Panc1 (cell line): Measurements from ENCODE around the gene FGD2. TPM values are rescaled to one million over a fixed set of nuclear protein-coding genes. Genes with fewer than 3 reads are reported as not detected.

ENCODE experiments used
- ATAC-seq: fragments of 200-7000 bp; cut with Tn5 transposase; 2 replicates; pipeline ENCODE4 v1.9.1; 2020; ENCODE audit warnings: mild to moderate bottlenecking, moderate library complexity
- BruUV-seq: library from RNA; stranded (reverse); fragments of 400-500 nt; replicated peaks from 2 replicates; lab custom pipeline; 2021; lab: Mats Ljungman, UMichigan
- CTCF ChIA-PET: fragments of 300-600 bp; sonication (Branson Sonifier 250); formaldehyde crosslinking; loops from one replicate; lab custom pipeline; 2022; ENCODE audit warnings: antibody characterized with exemption; lab: Charles Lee
- POLR2A ChIA-PET: fragments of 300-600 bp; sonication (Branson Sonifier 250); formaldehyde crosslinking; loops from one replicate; lab custom pipeline; 2022; ENCODE audit warnings: antibody characterized with exemption; lab: Charles Lee
- DNase-seq: peaks from one replicate; pipeline ENCODE4 v3.0.0-alpha.2; 2010; ENCODE audit warnings: low read depth, low spot score
- H3K27ac ChIP-seq: 2 replicates; pipeline ENCODE4 v1.5.1; 2011; ENCODE audit warnings: mild to moderate bottlenecking, low read length, inconsistent platforms
- H3K27me3 ChIP-seq: fragments of 200-500 bp; sonication (Bioruptor generic); 2 replicates; pipeline ENCODE4 v1.6.0; 2014; ENCODE audit warnings: low read length, inconsistent platforms; ENCODE audit not compliant: control insufficient read depth, insufficient read depth
- H3K36me3 ChIP-seq: fragments of 200-500 bp; sonication (Bioruptor generic); 2 replicates; pipeline ENCODE4 v1.5.1; 2014; ENCODE audit warnings: inconsistent platforms, mild to moderate bottlenecking, low read length, moderate library complexity; ENCODE audit not compliant: control insufficient read depth, insufficient read depth
- H3K4me1 ChIP-seq: 2 replicates; pipeline ENCODE4 v1.5.1; 2011; ENCODE audit warnings: inconsistent platforms, mild to moderate bottlenecking, low read length, moderate library complexity; ENCODE audit not compliant: control insufficient read depth, insufficient read depth
- H3K4me3 ChIP-seq, 2 experiments: 2 replicates each; pipeline ENCODE4 v1.5.1; 2011 to 2012; ENCODE audit warnings: low read depth in 2 of 2, low read length in 2 of 2, mild to moderate bottlenecking in 2 of 2, inconsistent platforms in 1 of 2, moderate library complexity in 1 of 2
- H3K9me3 ChIP-seq: fragments of 200-500 bp; sonication (Bioruptor generic); 2 replicates; pipeline ENCODE4 v1.5.1; 2014; ENCODE audit warnings: low read depth, mild to moderate bottlenecking, inconsistent platforms, low read length, moderate library complexity; ENCODE audit not compliant: control insufficient read depth, insufficient read depth
- POLR2AphosphoS5 ChIP-seq: IDR thresholded peaks from 2 replicates; pipeline ENCODE4 v1.6.1; 2012; ENCODE audit warnings: mild to moderate bottlenecking, low read depth, low read length, moderate library complexity
- SIN3A ChIP-seq: IDR thresholded peaks from 2 replicates; pipeline ENCODE4 v1.6.1; 2012; ENCODE audit warnings: low read depth, mild to moderate bottlenecking, low read length, moderate library complexity, borderline replicate concordance; ENCODE audit not compliant: insufficient read depth
- TCF7L2 ChIP-seq: IDR thresholded peaks from 2 replicates; pipeline ENCODE4 v1.6.1; 2011; ENCODE audit warnings: mild to moderate bottlenecking, low read depth, low read length, inconsistent platforms
- in situ Hi-C: cut with HindIII; loops from 2 replicates; pipeline ENCODE4 v1.10.0; 2016; ENCODE audit warnings: low sequenced_read_pairs, low pct_unique_long_range_greater_than_20kb
- intact Hi-C: fragments of 100-400 bp; cut with micrococcal nuclease; formaldehyde crosslinking; loops from one replicate; pipeline ENCODE4 v1.10.0; 2022; ENCODE audit not compliant: unreplicated experiment
- total RNA-seq: library from RNA; stranded (reverse); gene quantifications from one replicate; pipeline ENCODE4 v1.2.1, GENCODE V29; 2021; ENCODE audit not compliant: unreplicated experiment
- TF ChIP-seq, protein P1 (sequence below): fragments of 450-650 bp; IDR thresholded peaks from 2 replicates; pipeline ENCODE4 v1.5.1; 2017; ENCODE audit warnings: mild to moderate bottlenecking
- TF ChIP-seq, protein P2 (sequence below), 2 experiments: IDR thresholded peaks; 2 replicates each; pipeline ENCODE4 v1.6.1; 2011 to 2012; ENCODE audit warnings: low read depth in 2 of 2, control low read depth in 1 of 2, low read length in 1 of 2, mild to moderate bottlenecking in 1 of 2, moderate library complexity in 1 of 2; ENCODE audit not compliant: insufficient read depth in 1 of 2

FGD2 gene
- total RNA-seq, 1 experiment from 2014 or later: 0.10 TPM

DNA sequence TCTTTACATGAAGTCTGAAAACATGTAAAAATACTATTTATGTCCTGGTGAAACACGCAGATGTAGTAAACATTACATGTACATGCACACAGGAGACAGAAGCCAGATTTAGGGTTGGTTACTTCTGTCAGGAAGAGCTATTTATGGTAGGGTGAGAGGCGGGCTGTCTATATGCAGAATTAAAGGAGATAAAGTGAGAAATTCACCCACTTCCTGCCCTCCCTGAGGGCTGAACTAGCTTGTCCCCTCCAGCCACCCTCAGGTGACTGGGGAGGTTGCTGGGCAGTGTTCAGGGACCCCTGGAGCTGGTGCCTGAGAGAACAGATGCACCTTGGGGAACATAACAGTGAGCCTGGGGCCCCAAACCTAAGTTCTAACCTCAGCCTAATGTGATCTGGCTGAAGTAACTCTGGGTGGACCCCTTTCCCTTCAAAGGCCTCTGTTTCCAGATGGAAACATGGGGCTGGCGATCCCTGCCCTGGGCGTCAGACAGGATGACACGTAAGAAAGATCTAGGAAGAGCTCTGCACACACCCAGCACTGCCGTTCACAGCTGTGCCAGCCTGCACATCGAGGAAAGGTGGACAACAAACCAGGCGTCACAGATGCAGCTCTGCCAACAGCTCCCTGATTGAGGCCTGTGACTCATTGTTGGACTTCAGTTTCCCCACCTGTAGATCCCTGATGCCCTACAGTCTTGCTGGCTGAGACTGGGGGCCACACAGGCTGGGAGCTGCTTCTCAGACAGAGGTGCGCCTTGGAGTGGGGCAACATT lies 49.6 kb upstream of the FGD2 start:
- ATAC-seq (peak; percentile 19; the same call in 1 of the 2 replicates), DNase-seq (no peak)
- ChIA-PET POLR2A (interaction anchor here (0.6 kb wide), 1 partner anchor 51 kb away, joined by 11 read pairs; no protein-coding TSS in a partner anchor), CTCF (interaction anchor here (0.6 kb wide), 1 partner anchor 42 kb away, joined by 3 read pairs; no protein-coding TSS in a partner anchor)
- peaks cover 3% of the 10 kb centered on the region; the same call in 1 of the 2 replicates for H3K4me1 ChIP-seq
- in situ Hi-C loops: no loop called here
- intact Hi-C loops: no loop called here
- no peaks in the 10 kb centered on the region for H3K27me3 ChIP-seq
- TF ChIP-seq, protein P1, sequence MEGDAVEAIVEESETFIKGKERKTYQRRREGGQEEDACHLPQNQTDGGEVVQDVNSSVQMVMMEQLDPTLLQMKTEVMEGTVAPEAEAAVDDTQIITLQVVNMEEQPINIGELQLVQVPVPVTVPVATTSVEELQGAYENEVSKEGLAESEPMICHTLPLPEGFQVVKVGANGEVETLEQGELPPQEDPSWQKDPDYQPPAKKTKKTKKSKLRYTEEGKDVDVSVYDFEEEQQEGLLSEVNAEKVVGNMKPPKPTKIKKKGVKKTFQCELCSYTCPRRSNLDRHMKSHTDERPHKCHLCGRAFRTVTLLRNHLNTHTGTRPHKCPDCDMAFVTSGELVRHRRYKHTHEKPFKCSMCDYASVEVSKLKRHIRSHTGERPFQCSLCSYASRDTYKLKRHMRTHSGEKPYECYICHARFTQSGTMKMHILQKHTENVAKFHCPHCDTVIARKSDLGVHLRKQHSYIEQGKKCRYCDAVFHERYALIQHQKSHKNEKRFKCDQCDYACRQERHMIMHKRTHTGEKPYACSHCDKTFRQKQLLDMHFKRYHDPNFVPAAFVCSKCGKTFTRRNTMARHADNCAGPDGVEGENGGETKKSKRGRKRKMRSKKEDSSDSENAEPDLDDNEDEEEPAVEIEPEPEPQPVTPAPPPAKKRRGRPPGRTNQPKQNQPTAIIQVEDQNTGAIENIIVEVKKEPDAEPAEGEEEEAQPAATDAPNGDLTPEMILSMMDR: no peak
- TF ChIP-seq, protein P2, sequence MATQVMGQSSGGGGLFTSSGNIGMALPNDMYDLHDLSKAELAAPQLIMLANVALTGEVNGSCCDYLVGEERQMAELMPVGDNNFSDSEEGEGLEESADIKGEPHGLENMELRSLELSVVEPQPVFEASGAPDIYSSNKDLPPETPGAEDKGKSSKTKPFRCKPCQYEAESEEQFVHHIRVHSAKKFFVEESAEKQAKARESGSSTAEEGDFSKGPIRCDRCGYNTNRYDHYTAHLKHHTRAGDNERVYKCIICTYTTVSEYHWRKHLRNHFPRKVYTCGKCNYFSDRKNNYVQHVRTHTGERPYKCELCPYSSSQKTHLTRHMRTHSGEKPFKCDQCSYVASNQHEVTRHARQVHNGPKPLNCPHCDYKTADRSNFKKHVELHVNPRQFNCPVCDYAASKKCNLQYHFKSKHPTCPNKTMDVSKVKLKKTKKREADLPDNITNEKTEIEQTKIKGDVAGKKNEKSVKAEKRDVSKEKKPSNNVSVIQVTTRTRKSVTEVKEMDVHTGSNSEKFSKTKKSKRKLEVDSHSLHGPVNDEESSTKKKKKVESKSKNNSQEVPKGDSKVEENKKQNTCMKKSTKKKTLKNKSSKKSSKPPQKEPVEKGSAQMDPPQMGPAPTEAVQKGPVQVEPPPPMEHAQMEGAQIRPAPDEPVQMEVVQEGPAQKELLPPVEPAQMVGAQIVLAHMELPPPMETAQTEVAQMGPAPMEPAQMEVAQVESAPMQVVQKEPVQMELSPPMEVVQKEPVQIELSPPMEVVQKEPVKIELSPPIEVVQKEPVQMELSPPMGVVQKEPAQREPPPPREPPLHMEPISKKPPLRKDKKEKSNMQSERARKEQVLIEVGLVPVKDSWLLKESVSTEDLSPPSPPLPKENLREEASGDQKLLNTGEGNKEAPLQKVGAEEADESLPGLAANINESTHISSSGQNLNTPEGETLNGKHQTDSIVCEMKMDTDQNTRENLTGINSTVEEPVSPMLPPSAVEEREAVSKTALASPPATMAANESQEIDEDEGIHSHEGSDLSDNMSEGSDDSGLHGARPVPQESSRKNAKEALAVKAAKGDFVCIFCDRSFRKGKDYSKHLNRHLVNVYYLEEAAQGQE (IDR thresholded peaks at IDR 0.05; ENCODE audit: insufficient read depth in 1 of 2, low read depth in 2 of 2, low read length in 1 of 2): no peak
- TF ChIP-seq TCF7L2 (no peak), POLR2AphosphoS5 (no peak), SIN3A (no peak)
- no TSS peak for BruUV-seq
- H3K4me3 ChIP-seq: no peak overlapping the region
- H3K27ac ChIP-seq: no peak overlapping the region
- H3K9me3 ChIP-seq: no peaks in the 10 kb centered on the region
- no peaks in the 10 kb centered on the region for H3K36me3 ChIP-seq

DNA sequence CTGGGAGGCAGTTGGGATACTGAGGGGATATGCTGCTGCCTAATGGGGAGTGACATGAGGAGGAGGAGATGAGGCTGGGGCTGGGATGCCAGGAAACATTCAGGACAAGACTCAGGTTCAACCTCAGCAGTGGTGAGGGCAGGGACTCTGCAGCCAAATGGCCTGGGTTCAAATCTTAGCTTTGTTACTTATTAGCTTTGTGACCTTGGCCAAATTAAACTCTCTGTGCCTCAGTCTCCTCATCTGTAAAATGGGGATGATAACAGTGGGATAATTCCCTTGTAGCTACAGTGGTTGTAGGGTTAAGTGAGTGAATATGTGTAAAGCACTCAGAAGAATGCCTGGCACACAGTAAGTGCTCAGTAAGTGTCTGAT lies 49.0 kb upstream of the FGD2 start:
- intact Hi-C loops (no loop called here), in situ Hi-C loops (no loop called here)
- TF ChIP-seq TCF7L2: no peak
- TF ChIP-seq POLR2AphosphoS5: no peak
- TF ChIP-seq, protein P1: no peak
- TF ChIP-seq, protein P2 (IDR thresholded peaks at IDR 0.05; ENCODE audit: insufficient read depth in 1 of 2, low read depth in 2 of 2, low read length in 1 of 2): no peak
- no peak for TF ChIP-seq SIN3A
- ChIA-PET CTCF (interaction anchor here (0.6 kb wide), 1 partner anchor 43 kb away, joined by 3 read pairs; no protein-coding TSS in a partner anchor), POLR2A (no interaction called here)
- no TSS peak for BruUV-seq
- ATAC-seq (peak; percentile 6; the same call in 1 of the 2 replicates), DNase-seq (no peak)
- Histone ChIP-seq H3K27ac (no peak overlapping the region), H3K4me3 (no peak overlapping the region), H3K4me1 (peaks cover 8% of the 10 kb centered on the region; the same call in 1 of the 2 replicates), H3K36me3 (no peaks in the 10 kb centered on the region), H3K27me3 (no peaks in the 10 kb centered on the region), H3K9me3 (no peaks in the 10 kb centered on the region)
